Liver (tissue), 9 donors: ENCODE data around the gene DRD5. TPM values are rescaled to one million over a fixed set of nuclear protein-coding genes. Genes with fewer than 3 reads are reported as not detected.

Source experiments
- DNase-seq: peaks from one replicate; pipeline ENCODE4 v3.0.0-alpha.2; 2017; ENCODE audit warnings: low spot score
- H3K27ac ChIP-seq, 2 donors: one replicate each; pipeline ENCODE4 v1.7.0; 2013; ENCODE audit warnings: inconsistent platforms in 2 of 2, low read length in 2 of 2, control low read depth in 1 of 2, low read depth in 1 of 2, mild to moderate bottlenecking in 1 of 2
- H3K27me3 ChIP-seq, 4 donors: one replicate each; pipeline versions ENCODE4 v1.6.1 to v1.7.0; 2013; ENCODE audit warnings: low read length in 3 of 4, inconsistent platforms in 1 of 4, mild to moderate bottlenecking in 1 of 4, moderate library complexity in 1 of 4; ENCODE audit not compliant: control insufficient read depth in 4 of 4, insufficient read depth in 4 of 4
- H3K36me3 ChIP-seq, 4 donors: one replicate each; pipeline versions ENCODE4 v1.6.1 to v1.7.0; 2013; ENCODE audit warnings: low read length in 3 of 4, mild to moderate bottlenecking in 3 of 4, low read depth in 1 of 4, moderate library complexity in 1 of 4; ENCODE audit not compliant: control insufficient read depth in 4 of 4, insufficient read depth in 3 of 4
- H3K4me1 ChIP-seq, 4 donors: one replicate each; pipeline versions ENCODE4 v1.6.1 to v1.7.0; 2013; ENCODE audit warnings: low read length in 3 of 4, mild to moderate bottlenecking in 3 of 4, moderate library complexity in 1 of 4; ENCODE audit not compliant: control insufficient read depth in 4 of 4, insufficient read depth in 4 of 4
- H3K4me3 ChIP-seq, 3 donors: one replicate each; pipeline versions ENCODE4 v1.6.1 to v1.7.0; 2013; ENCODE audit warnings: low read length in 3 of 3, control low read depth in 1 of 3, low read depth in 1 of 3, mild to moderate bottlenecking in 1 of 3
- H3K9ac ChIP-seq, 2 donors: one replicate each; pipeline ENCODE4 v1.7.0; 2013; ENCODE audit warnings: low read length in 2 of 2, mild to moderate bottlenecking in 2 of 2, moderate library complexity in 2 of 2, control low read depth in 1 of 2, low read depth in 1 of 2
- H3K9me3 ChIP-seq, 4 donors: one replicate each; pipeline versions ENCODE4 v1.6.1 to v1.7.0; 2013; ENCODE audit warnings: low read length in 3 of 4; ENCODE audit not compliant: control insufficient read depth in 4 of 4
- ATF3 ChIP-seq: IDR thresholded peaks from 2 replicates; pipeline ENCODE4 v1.6.1; 2016; ENCODE audit warnings: antibody characterized with exemption
- CTCF ChIP-seq: fragments of 150-350 bp; IDR thresholded peaks from 2 replicates; pipeline ENCODE4 v1.5.1; 2017; ENCODE audit warnings: improper control_type of control experiment, low read depth, low read length; ENCODE audit not compliant: missing input control
- EGR1 ChIP-seq, 2 donors: IDR thresholded peaks; 2 replicates each; pipeline ENCODE4 v1.6.1; 2016 to 2018; ENCODE audit warnings: antibody characterized with exemption in 2 of 2, low read depth in 2 of 2
- FOXA1 ChIP-seq: IDR thresholded peaks from 2 replicates; pipeline ENCODE4 v1.6.1; 2016; ENCODE audit warnings: antibody characterized with exemption
- FOXA2 ChIP-seq: IDR thresholded peaks from 2 replicates; pipeline ENCODE4 v1.6.1; 2016; ENCODE audit warnings: antibody characterized with exemption
- HNF4A ChIP-seq, 2 donors: conservative IDR thresholded peaks; 2 replicates each; pipeline ENCODE4 v1.6.1; 2016; ENCODE audit warnings: antibody characterized with exemption in 2 of 2, mild to moderate bottlenecking in 2 of 2
- HNF4G ChIP-seq: IDR thresholded peaks from 2 replicates; pipeline ENCODE4 v1.6.1; 2016; ENCODE audit warnings: antibody characterized with exemption
- JUND ChIP-seq, 2 donors: IDR thresholded peaks; 2 replicates each; pipeline ENCODE4 v1.6.1; 2016; ENCODE audit warnings: antibody characterized with exemption in 2 of 2
- NR2F2 ChIP-seq: IDR thresholded peaks from 2 replicates; pipeline ENCODE4 v1.6.1; 2016; ENCODE audit warnings: antibody characterized with exemption
- RAD21 ChIP-seq, 2 donors: IDR thresholded peaks; 2 replicates each; pipeline ENCODE4 v1.6.1; 2016; ENCODE audit warnings: antibody characterized with exemption in 2 of 2, mild to moderate bottlenecking in 2 of 2
- REST ChIP-seq: IDR thresholded peaks from 2 replicates; pipeline ENCODE4 v1.6.1; 2016; ENCODE audit warnings: antibody characterized with exemption, mild to moderate bottlenecking
- TAF1 ChIP-seq: conservative IDR thresholded peaks from 2 replicates; pipeline ENCODE4 v1.6.1; 2016; ENCODE audit warnings: antibody characterized with exemption, mild to moderate bottlenecking
- YY1 ChIP-seq: IDR thresholded peaks from 2 replicates; pipeline ENCODE4 v1.6.1; 2016; ENCODE audit warnings: antibody characterized with exemption, mild to moderate bottlenecking
- ZBTB33 ChIP-seq: IDR thresholded peaks from 2 replicates; pipeline ENCODE4 v1.6.1; 2016; ENCODE audit warnings: antibody characterized with exemption
- WGBS: extraction: QIAGEN DNeasy Blood & Tissue Kit; methylation state at CpG from one replicate; pipeline ENCODE4 v1.1.7; 2013; 5-methylcytosine and 5-hydroxymethylcytosine counted together
- polyA plus RNA-seq, 2 donors: library from polyadenylated mRNA; stranded (reverse) in 1 of 2; unstranded in 1 of 2; fragments of 200-250 nt in 1 of 2; fragments of >200 nt in 1 of 2; fragmentation: Nextera tagmentation in 1 of 2; extraction: Ambion mirVana in 1 of 2; gene quantifications; one replicate each; pipeline versions ENCODE4 v1.2.1 to v1.2.3, GENCODE V29; 2013 to 2015
- total RNA-seq, 2 donors: library from RNA; depleted of rRNA; stranded (reverse); fragments of >200 nt; gene quantifications; one replicate each; pipeline ENCODE4 v1.2.3, GENCODE V29; 2014
- donor health status: healthy.
- donor health status: healthy.
- donor health status: healthy.
- donor health status: healthy.
- donor health status: healthy.

Gene DRD5
- total and polyA plus RNA-seq, 4 donors, result not detected

- Histone ChIP-seq H3K9me3 (no peaks in the 10 kb centered on the region), H3K36me3 (no peaks in the 10 kb centered on the region), H3K4me3 (no peak overlapping the region), H3K27me3 (peaks cover 0 to 4% (median 0%) of the 10 kb centered on the region in 4 donors), H3K4me1 (no peaks in the 10 kb centered on the region), H3K27ac (no peak overlapping the region), H3K9ac (no peak overlapping the region)
- DNase-seq, result no peak
- TF ChIP-seq JUND (IDR thresholded peaks at IDR 0.05), result no peak
- TF ChIP-seq CTCF, result peak; percentile 61
- no peak for TF ChIP-seq EGR1 (IDR thresholded peaks at IDR 0.05; ENCODE audit: low read depth in 2 of 2)
- no peak for TF ChIP-seq ZBTB33
- no peak for TF ChIP-seq REST
- TF ChIP-seq RAD21 (IDR thresholded peaks at IDR 0.05), result peak; percentile 91 to 92
- TF ChIP-seq HNF4G, result no peak
- TF ChIP-seq ATF3, result no peak
- TF ChIP-seq FOXA1, result no peak
- TF ChIP-seq HNF4A (conservative IDR thresholded peaks at IDR 0.05), result peak in 1 of 2 donors; percentile 15
- TF ChIP-seq NR2F2, result no peak
- WGBS, result 45% methylated on average over 11 of the region's 11 CpGs
Observed at GRCh38 chr4:9762823-9763475, 18.5 kb upstream of the DRD5 start.

DNA sequence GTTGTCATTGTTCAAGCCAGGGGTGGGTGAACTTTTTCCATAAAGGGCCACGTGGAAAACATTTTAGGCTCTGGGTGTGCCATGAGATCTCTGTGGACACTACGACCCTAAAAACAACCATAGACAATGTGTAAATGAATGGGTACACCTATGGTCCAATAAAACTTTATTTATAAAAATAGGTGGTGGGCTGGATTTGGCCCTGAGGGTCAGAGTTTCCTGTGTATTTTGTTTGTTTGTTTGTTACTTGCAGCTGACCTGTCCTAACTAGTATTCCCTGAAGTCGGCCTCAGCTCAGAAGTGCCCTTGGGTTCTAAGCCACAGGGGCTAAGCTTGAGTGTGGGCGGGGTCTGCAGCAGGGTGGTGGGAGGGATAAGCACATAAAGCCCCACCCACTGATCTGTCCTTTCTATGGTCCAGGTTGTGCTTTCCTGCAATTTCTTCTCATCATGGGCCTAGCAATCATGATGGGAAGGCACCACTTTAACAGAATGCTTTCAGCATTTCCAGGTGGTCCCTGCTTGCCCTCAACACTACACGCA, 17.2 kb upstream of the DRD5 start:
- no peak for DNase-seq
- WGBS, result 91% methylated on average over 5 of the region's 5 CpGs
- TF ChIP-seq FOXA2 (no peak), JUND (IDR thresholded peaks at IDR 0.05) (no peak), YY1 (no peak), TAF1 (no peak), EGR1 (IDR thresholded peaks at IDR 0.05; ENCODE audit: low read depth in 2 of 2) (no peak), ATF3 (no peak)
- H3K27me3 ChIP-seq, result peaks cover 0 to under 1% (median 0%) of the 10 kb centered on the region in 4 donors
- no peaks in the 10 kb centered on the region for H3K4me1 ChIP-seq
- no peak overlapping the region for H3K27ac ChIP-seq
- H3K9me3 ChIP-seq, result no peaks in the 10 kb centered on the region
- H3K9ac ChIP-seq, result no peak overlapping the region
- H3K36me3 ChIP-seq, result no peaks in the 10 kb centered on the region
- no peak overlapping the region for H3K4me3 ChIP-seq
